ENCODE measurements around the gene NRF1.

- TF ChIP-seq TAF1 (IDR thresholded peaks at IDR 0.05; ENCODE audit: borderline replicate concordance, insufficient read depth, low read length) (no peak), POLR2AphosphoS5 (IDR thresholded peaks at IDR 0.05; ENCODE audit: low read depth, low read length) (no peak)
Measured at GRCh38 chr7:129728875-129729467, 117.5 kb downstream of the NRF1 start.
